Bronchial epithelial cell (primary cell): Measurements from ENCODE around the gene DLGAP3. TPM values are rescaled to one million over a fixed set of nuclear protein-coding genes. Genes with fewer than 3 reads are reported as not detected.
A peak's percentile ranks its signal among the peaks of the same experiment; 100 is the strongest.

Experiments used
- DNase-seq: peaks from one replicate; pipeline ENCODE4 v3.0.0-alpha.2; 2010; ENCODE audit warnings: low read depth
- FAIRE-seq: peaks from 2 replicates; lab custom pipeline; 2011; peaks lifted over from hg19 to GRCh38; lab: Jason Lieb, UNC
- H3K27me3 ChIP-seq: 2 replicates; pipeline ENCODE4 v1.5.1; 2011; ENCODE audit warnings: low read length; ENCODE audit not compliant: control insufficient read depth, insufficient read depth
- H3K36me3 ChIP-seq: 2 replicates; pipeline ENCODE4 v1.5.1; 2011; ENCODE audit warnings: low read length; ENCODE audit not compliant: control insufficient read depth, insufficient read depth
- H3K4me3 ChIP-seq: 2 replicates; pipeline ENCODE4 v1.5.1; 2011; ENCODE audit warnings: mild to moderate bottlenecking, low read depth, low read length, control low read depth
- CTCF ChIP-seq: IDR thresholded peaks from 2 replicates; pipeline ENCODE4 v1.5.1; 2011; ENCODE audit warnings: mild to moderate bottlenecking, moderate library complexity, low read length, control low read depth, inconsistent platforms; ENCODE audit not compliant: insufficient read depth, severe bottlenecking
- total RNA-seq: library from RNA; depleted of rRNA; stranded (reverse); fragments of >200 nt; gene quantifications from 2 replicates; pipeline ENCODE4 v1.2.1, GENCODE V29; 2014

Gene DLGAP3
- total RNA-seq, 1 donor from 2014 or later, result not detected

- no peak for TF ChIP-seq CTCF
- no peak for DNase-seq
- no peak overlapping the region for H3K4me3 ChIP-seq
- no peaks in the 10 kb centered on the region for H3K27me3 ChIP-seq
- H3K36me3 ChIP-seq, result no peaks in the 10 kb centered on the region
- no peak for FAIRE-seq
Measured at GRCh38 chr1:34918386-34918976, 11.0 kb downstream of the DLGAP3 start.

GRCh38 chr1:34917017-34917416, 12.4 kb downstream of the DLGAP3 start:
- FAIRE-seq, result no peak
- Histone ChIP-seq H3K36me3 (no peaks in the 10 kb centered on the region), H3K27me3 (no peaks in the 10 kb centered on the region), H3K4me3 (no peak overlapping the region)
- no peak for DNase-seq
- TF ChIP-seq CTCF, result no peak

- Histone ChIP-seq H3K27me3 (no peaks in the 10 kb centered on the region), H3K4me3 (no peak overlapping the region), H3K36me3 (no peaks in the 10 kb centered on the region)
- no peak for FAIRE-seq
- DNase-seq, result no peak
- no peak for TF ChIP-seq CTCF
Measured at GRCh38 chr1:34916104-34916503, 13.3 kb downstream of the DLGAP3 start.

- H3K27me3 ChIP-seq, result no peaks in the 10 kb centered on the region
- peak; percentile 18 for FAIRE-seq
Measured at GRCh38 chr1:34915521-34915920, 13.9 kb downstream of the DLGAP3 start.

GRCh38 chr1:34914958-34915357, 14.5 kb downstream of the DLGAP3 start:
- no peaks in the 10 kb centered on the region for H3K36me3 ChIP-seq
- FAIRE-seq (peak; percentile 13), DNase-seq (no peak)
- H3K27me3 ChIP-seq, result peaks cover 1% of the 10 kb centered on the region
- TF ChIP-seq CTCF, result no peak
- H3K4me3 ChIP-seq, result no peak overlapping the region

More at GRCh38 chr1:34915521-34915920, 13.9 kb downstream of the DLGAP3 start:
- TF ChIP-seq CTCF, result no peak
- Histone ChIP-seq H3K36me3 (no peaks in the 10 kb centered on the region), H3K4me3 (no peak overlapping the region)
- no peak for DNase-seq

GRCh38 chr1:34911465-34911864, 18.0 kb downstream of the DLGAP3 start:
- FAIRE-seq (no peak), DNase-seq (no peak)
- Histone ChIP-seq H3K27me3 (peaks cover 1% of the 10 kb centered on the region), H3K36me3 (no peaks in the 10 kb centered on the region), H3K4me3 (no peak overlapping the region)
- TF ChIP-seq CTCF, result no peak
